A673 (cell line): ENCODE results near the gene IFRD1.

Experiments used
- EZH2 ChIP-seq: fragments of 200-600 bp; sonication (generic); IDR thresholded peaks from 2 replicates; pipeline ENCODE4 v1.6.1; 2017; ENCODE audit warnings: borderline replicate concordance, low read depth, mild to moderate bottlenecking, mixed read lengths, antibody characterized with exemption, low read length; ENCODE audit not compliant: poor library complexity, severe bottlenecking
- TF ChIP-seq, protein P1 (sequence below): fragments of 300-800, 200-600 bp; sonication (generic); conservative IDR thresholded peaks from 2 replicates; pipeline ENCODE4 v1.5.1; 2017; ENCODE audit warnings: low read depth, mild to moderate bottlenecking, antibody characterized with exemption, low read length, moderate library complexity, mixed read lengths

DNA sequence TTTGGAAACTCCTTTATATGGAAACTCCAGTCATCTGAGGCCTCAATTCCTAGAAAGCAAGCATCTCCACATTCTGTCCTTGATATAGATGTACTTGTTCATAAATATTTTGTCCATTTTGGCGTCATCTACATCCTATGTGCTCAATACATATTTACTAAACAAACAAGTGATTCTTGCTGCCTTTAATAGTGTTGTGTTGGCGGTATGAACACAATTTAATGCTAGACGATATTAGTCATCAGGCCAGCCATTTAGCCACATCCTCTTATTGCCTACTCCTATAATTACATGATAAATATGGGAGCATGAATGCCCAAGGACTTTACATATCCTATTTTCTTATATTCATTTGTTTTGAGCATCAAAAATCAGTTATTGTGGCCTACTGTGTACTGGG lies 18.5 kb upstream of the IFRD1 start:
- TF ChIP-seq, protein P1, sequence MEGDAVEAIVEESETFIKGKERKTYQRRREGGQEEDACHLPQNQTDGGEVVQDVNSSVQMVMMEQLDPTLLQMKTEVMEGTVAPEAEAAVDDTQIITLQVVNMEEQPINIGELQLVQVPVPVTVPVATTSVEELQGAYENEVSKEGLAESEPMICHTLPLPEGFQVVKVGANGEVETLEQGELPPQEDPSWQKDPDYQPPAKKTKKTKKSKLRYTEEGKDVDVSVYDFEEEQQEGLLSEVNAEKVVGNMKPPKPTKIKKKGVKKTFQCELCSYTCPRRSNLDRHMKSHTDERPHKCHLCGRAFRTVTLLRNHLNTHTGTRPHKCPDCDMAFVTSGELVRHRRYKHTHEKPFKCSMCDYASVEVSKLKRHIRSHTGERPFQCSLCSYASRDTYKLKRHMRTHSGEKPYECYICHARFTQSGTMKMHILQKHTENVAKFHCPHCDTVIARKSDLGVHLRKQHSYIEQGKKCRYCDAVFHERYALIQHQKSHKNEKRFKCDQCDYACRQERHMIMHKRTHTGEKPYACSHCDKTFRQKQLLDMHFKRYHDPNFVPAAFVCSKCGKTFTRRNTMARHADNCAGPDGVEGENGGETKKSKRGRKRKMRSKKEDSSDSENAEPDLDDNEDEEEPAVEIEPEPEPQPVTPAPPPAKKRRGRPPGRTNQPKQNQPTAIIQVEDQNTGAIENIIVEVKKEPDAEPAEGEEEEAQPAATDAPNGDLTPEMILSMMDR, result no peak
- no peak for TF ChIP-seq EZH2
